22Rv1 (cell line): ENCODE data around the gene C3orf22.

Experiments used
- ZFX ChIP-seq: fragments of 450-650 bp; IDR thresholded peaks from 2 replicates; pipeline ENCODE4 v1.6.1; 2017; ENCODE audit warnings: antibody characterized with exemption, borderline replicate concordance
- TF ChIP-seq, protein P1 (sequence below): fragments of 450-650 bp; IDR thresholded peaks from 2 replicates; pipeline ENCODE4 v1.5.1; 2017; ENCODE audit warnings: mild to moderate bottlenecking

DNA sequence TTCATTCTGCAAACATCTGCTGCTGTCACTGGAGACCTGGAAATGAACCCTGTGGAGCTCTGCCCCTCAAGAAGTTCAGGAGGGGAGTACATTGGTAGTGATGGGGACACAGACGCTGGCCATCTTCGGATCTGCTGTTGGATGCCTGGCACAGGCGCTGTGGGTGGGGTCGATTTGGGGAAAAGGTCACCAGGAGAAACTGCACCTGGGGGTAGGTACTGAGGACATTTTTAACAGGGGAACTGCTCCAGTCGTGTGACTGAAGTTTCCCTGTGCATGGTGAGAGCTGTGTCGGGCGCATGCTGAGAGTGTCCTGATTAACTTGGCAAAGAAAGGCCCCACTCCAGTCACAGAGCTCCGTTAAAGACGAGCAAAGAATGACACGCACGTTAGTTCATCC is 44.6 kb downstream of the C3orf22 start:
- TF ChIP-seq, protein P1, sequence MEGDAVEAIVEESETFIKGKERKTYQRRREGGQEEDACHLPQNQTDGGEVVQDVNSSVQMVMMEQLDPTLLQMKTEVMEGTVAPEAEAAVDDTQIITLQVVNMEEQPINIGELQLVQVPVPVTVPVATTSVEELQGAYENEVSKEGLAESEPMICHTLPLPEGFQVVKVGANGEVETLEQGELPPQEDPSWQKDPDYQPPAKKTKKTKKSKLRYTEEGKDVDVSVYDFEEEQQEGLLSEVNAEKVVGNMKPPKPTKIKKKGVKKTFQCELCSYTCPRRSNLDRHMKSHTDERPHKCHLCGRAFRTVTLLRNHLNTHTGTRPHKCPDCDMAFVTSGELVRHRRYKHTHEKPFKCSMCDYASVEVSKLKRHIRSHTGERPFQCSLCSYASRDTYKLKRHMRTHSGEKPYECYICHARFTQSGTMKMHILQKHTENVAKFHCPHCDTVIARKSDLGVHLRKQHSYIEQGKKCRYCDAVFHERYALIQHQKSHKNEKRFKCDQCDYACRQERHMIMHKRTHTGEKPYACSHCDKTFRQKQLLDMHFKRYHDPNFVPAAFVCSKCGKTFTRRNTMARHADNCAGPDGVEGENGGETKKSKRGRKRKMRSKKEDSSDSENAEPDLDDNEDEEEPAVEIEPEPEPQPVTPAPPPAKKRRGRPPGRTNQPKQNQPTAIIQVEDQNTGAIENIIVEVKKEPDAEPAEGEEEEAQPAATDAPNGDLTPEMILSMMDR = no peak
- TF ChIP-seq ZFX = no peak
